Measurements from ENCODE around the gene ACVR2A. TPM values are rescaled to one million over a fixed set of nuclear protein-coding genes. Genes with fewer than 3 reads are reported as not detected.

ACVR2A gene
- total RNA-seq, 4 donors from 2014 or later, result 23.0 to 48.1 (median 23.8) TPM

DNA sequence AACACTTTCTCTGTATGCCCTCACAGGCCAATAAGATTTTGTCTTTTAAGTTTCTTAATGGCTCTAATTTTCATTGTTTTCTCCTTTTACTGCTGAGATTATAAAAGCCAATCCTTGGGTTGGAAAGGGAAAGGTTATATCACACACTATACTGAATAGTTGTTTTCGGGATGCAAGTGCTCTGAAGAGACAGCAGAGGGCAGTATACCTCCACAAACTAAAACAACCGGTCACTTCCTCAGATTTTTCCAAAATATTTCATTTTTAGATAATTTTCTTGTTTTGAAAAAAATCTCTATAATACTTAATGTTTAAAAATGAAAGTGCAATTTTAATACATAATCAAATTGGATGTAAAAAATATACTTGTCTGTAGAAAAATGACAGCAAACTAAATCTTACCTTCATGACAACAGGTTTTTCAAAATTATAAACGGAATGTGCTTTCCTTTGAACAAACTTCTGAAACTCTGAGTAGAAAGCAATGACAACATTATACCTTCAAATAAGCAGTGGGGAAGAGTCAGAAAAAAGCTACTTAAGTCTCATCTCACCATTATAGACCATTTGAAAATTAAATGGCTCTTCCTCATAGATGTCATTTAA is 93.0 kb downstream of the ACVR2A start:
- Histone ChIP-seq H3K36me3 (peaks cover 0 to 46% of the 10 kb centered on the region in 2 donors), H3K27ac (no peak overlapping the region), H3K4me1 (peaks cover 0 to 13% (median 2%) of the 10 kb centered on the region in 3 donors), H3K4me3 (no peak overlapping the region), H3K9me3 (no peaks in the 10 kb centered on the region), H3K27me3 (no peaks in the 10 kb centered on the region)
- peak; percentile 51 for ATAC-seq
- no peak for TF ChIP-seq POLR2AphosphoS5 (IDR thresholded peaks at IDR 0.05)
- TF ChIP-seq, protein P1, sequence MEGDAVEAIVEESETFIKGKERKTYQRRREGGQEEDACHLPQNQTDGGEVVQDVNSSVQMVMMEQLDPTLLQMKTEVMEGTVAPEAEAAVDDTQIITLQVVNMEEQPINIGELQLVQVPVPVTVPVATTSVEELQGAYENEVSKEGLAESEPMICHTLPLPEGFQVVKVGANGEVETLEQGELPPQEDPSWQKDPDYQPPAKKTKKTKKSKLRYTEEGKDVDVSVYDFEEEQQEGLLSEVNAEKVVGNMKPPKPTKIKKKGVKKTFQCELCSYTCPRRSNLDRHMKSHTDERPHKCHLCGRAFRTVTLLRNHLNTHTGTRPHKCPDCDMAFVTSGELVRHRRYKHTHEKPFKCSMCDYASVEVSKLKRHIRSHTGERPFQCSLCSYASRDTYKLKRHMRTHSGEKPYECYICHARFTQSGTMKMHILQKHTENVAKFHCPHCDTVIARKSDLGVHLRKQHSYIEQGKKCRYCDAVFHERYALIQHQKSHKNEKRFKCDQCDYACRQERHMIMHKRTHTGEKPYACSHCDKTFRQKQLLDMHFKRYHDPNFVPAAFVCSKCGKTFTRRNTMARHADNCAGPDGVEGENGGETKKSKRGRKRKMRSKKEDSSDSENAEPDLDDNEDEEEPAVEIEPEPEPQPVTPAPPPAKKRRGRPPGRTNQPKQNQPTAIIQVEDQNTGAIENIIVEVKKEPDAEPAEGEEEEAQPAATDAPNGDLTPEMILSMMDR (IDR thresholded peaks at IDR 0.05), result peak; percentile 76 to 91 (median 86)
- no peak for TF ChIP-seq EP300 (IDR thresholded peaks at IDR 0.05)
- WGBS, 2 donors (ENCODE audit: low coverage in 1 of 2), result 35% methylated on average over 3 of the region's 3 CpGs

DNA sequence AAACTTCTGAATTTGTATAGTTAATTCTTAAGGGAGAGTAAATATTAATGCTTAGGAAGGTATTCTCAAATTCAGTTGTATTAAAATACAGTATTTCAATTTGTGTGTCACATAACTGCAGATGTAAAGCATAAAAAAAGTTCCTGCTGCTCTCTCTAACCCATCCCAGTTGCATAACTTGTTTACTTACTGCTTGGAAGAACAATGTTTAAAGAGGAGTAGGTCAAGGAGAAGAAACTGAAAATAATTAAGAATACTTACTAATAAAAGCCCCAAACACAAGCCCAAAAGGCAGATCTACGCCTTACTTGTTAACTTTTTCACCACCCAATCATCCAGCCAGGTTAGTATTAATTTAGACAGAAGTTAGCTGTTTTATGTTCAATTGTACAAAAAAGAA is 94.5 kb downstream of the ACVR2A start:
- peak overlapping the region in 1 of 4 donors; percentile 35 for H3K27ac ChIP-seq
- ATAC-seq, result no peak
- H3K9me3 ChIP-seq, result no peaks in the 10 kb centered on the region
- 43 to 76% methylated on average over 1 of the region's 1 CpG for WGBS, 2 donors (ENCODE audit: low coverage in 1 of 2)
- peaks cover 0 to 13% (median 2%) of the 10 kb centered on the region in 3 donors for H3K4me1 ChIP-seq
- H3K4me3 ChIP-seq, result no peak overlapping the region
- no peaks in the 10 kb centered on the region for H3K27me3 ChIP-seq
- peaks cover 0 to 37% of the 10 kb centered on the region in 2 donors for H3K36me3 ChIP-seq
- no peak for TF ChIP-seq POLR2A (IDR thresholded peaks at IDR 0.05)
- TF ChIP-seq, protein P1 (IDR thresholded peaks at IDR 0.05), result no peak
- no peak for TF ChIP-seq EP300 (IDR thresholded peaks at IDR 0.05)
- TF ChIP-seq POLR2AphosphoS5 (IDR thresholded peaks at IDR 0.05), result no peak

DNA sequence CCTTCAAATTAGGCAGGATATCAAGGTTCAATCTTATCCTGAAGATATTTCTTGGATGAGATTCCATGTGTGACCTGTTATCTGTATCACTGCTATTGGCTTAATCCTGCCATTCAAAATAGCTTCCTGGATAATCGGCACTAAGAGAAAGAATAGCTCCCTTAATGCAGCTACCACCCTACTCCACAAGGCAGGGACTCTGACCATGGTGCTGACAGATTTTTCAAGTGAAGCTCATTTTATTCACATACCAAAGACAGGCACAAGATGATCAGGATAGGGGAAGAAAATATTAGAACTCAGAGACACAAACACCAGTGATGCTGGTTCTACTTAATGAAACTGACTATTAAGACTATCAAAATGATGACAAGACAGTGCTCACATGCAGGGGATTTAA is 100.8 kb downstream of the ACVR2A start:
- H3K27me3 ChIP-seq, result no peaks in the 10 kb centered on the region
- H3K36me3 ChIP-seq, result peaks cover 0 to 43% of the 10 kb centered on the region in 2 donors
- ATAC-seq, result no peak
- H3K27ac ChIP-seq, result no peak overlapping the region
- WGBS, 2 donors (ENCODE audit: low coverage in 1 of 2), result 25% methylated on average over 1 of the region's 1 CpG; no CpG with 5 or more reads in 1 of the 2 donors
- no peaks in the 10 kb centered on the region for H3K9me3 ChIP-seq
- H3K4me3 ChIP-seq, result no peak overlapping the region
- TF ChIP-seq POLR2AphosphoS5 (IDR thresholded peaks at IDR 0.05) (no peak), EP300 (IDR thresholded peaks at IDR 0.05) (no peak), POLR2A (IDR thresholded peaks at IDR 0.05) (no peak)
- TF ChIP-seq, protein P1 (IDR thresholded peaks at IDR 0.05), result no peak
- H3K4me1 ChIP-seq, result no peaks in the 10 kb centered on the region

DNA sequence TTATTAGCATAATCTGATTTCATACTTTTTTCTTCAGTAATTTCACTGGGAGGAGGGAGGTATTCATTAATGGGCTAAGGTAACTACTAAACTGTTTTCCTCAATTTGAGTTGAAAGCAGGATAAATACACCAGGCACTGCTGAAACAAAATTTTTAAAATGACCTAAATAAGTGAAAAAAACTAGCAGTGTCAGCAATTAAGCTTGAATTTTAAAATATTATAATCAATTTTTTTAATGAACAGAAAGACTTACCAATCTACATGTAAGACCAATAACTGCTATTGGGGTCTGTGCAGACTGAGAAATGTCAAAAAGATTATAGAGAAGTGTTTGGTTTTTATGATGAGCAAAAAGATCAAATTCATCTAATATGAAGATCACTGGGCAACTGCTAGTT is 107.3 kb downstream of the ACVR2A start:
- Histone ChIP-seq H3K27me3 (no peaks in the 10 kb centered on the region), H3K4me1 (no peaks in the 10 kb centered on the region), H3K36me3 (peaks cover 0 to 44% of the 10 kb centered on the region in 2 donors), H3K9me3 (no peaks in the 10 kb centered on the region), H3K4me3 (no peak overlapping the region), H3K27ac (no peak overlapping the region)
- TF ChIP-seq POLR2AphosphoS5 (IDR thresholded peaks at IDR 0.05), result no peak
- TF ChIP-seq, protein P1 (IDR thresholded peaks at IDR 0.05), result no peak
- TF ChIP-seq EP300 (IDR thresholded peaks at IDR 0.05), result no peak
- no peak for TF ChIP-seq POLR2A (IDR thresholded peaks at IDR 0.05)
- ATAC-seq, result no peak

DNA sequence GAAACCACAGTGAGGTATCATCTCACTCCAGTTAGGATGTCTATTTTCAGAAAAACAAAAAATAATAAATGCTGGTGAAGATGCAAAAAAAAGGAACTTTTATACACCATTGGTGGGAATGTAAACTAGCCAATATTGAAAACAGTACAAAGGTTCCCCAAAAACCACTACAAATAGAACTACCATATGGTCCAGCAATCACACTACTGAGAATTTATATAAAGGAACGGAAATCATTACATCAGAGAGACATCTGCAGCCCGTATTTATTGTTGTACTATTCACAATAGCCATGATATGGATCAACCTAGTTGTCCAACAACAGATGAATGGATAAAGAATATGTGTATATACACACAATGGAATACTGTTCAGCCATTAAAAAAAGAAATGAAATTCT is 123.7 kb downstream of the ACVR2A start:
- H3K9me3 ChIP-seq, result peaks cover 0 to 10% (median 1%) of the 10 kb centered on the region in 3 donors
- 92 to 93% methylated on average over 2 of the region's 2 CpGs for WGBS, 2 donors (ENCODE audit: low coverage in 1 of 2)
- H3K27me3 ChIP-seq, result no peaks in the 10 kb centered on the region
- ATAC-seq, result no peak
- peaks cover 0 to 13% of the 10 kb centered on the region in 2 donors for H3K36me3 ChIP-seq
- H3K27ac ChIP-seq, result no peak overlapping the region
- TF ChIP-seq, protein P1 (IDR thresholded peaks at IDR 0.05), result no peak
- TF ChIP-seq EP300 (IDR thresholded peaks at IDR 0.05), result no peak
- no peak for TF ChIP-seq POLR2A (IDR thresholded peaks at IDR 0.05)
- TF ChIP-seq POLR2AphosphoS5 (IDR thresholded peaks at IDR 0.05), result no peak
- H3K4me3 ChIP-seq, result no peak overlapping the region
- H3K4me1 ChIP-seq, result peaks cover 0 to 5% (median 0%) of the 10 kb centered on the region in 3 donors
